Thymus (tissue), 11 donors: ENCODE data around the gene KCNE3. TPM values are rescaled to one million over a fixed set of nuclear protein-coding genes. Genes with fewer than 3 reads are reported as not detected.
A peak's percentile ranks its signal among the peaks of the same experiment; 100 is the strongest.
"Not testable (repeated sequence)": the region's sequence is repeated elsewhere in the genome, so short reads cannot be mapped to it uniquely, and the experiment has no call there.

Experiments used
- DNase-seq, 9 donors: peaks; one replicate each; pipeline ENCODE4 v3.0.0-alpha.2; 2013; ENCODE audit warnings: low spot score in 9 of 9, low read depth in 6 of 9, missing footprints in 1 of 9
- H3K27ac ChIP-seq, 2 donors: one replicate each; pipeline ENCODE4 v1.5.1; 2013; ENCODE audit warnings: control low read depth in 1 of 2, low read depth in 1 of 2, low read length in 1 of 2, mild to moderate bottlenecking in 1 of 2, moderate library complexity in 1 of 2
- H3K27me3 ChIP-seq, 2 donors: one replicate each; pipeline ENCODE4 v1.5.1; 2013; ENCODE audit warnings: low read length in 1 of 2; ENCODE audit not compliant: control insufficient read depth in 2 of 2, insufficient read depth in 1 of 2
- H3K36me3 ChIP-seq, 2 donors: one replicate each; pipeline ENCODE4 v1.5.1; 2013; ENCODE audit warnings: low read length in 1 of 2, mild to moderate bottlenecking in 1 of 2, moderate library complexity in 1 of 2; ENCODE audit not compliant: control insufficient read depth in 2 of 2, insufficient read depth in 2 of 2
- H3K4me1 ChIP-seq, 2 donors: one replicate each; pipeline ENCODE4 v1.5.1; 2013; ENCODE audit warnings: low read length in 2 of 2; ENCODE audit not compliant: control insufficient read depth in 2 of 2, insufficient read depth in 2 of 2
- H3K4me3 ChIP-seq, 2 donors: one replicate each; pipeline ENCODE4 v1.5.1; 2013; ENCODE audit warnings: low read length in 2 of 2, control low read depth in 1 of 2, mild to moderate bottlenecking in 1 of 2
- H3K9me3 ChIP-seq, 2 donors: one replicate each; pipeline ENCODE4 v1.5.1; 2013; ENCODE audit warnings: low read length in 1 of 2, mild to moderate bottlenecking in 1 of 2; ENCODE audit not compliant: control insufficient read depth in 2 of 2, insufficient read depth in 1 of 2
- WGBS: extraction: QIAGEN DNeasy Blood & Tissue Kit; methylation state at CpG from one replicate; pipeline ENCODE4 v1.1.7; 2013; 5-methylcytosine and 5-hydroxymethylcytosine counted together
- polyA plus RNA-seq: library from polyadenylated mRNA; stranded (reverse); fragments of 200-250 nt; gene quantifications from one replicate; pipeline ENCODE4 v1.2.3, GENCODE V29; 2013
- total RNA-seq: library from RNA; stranded (reverse); fragments of 120-200 nt; gene quantifications from one replicate; pipeline ENCODE4 v1.2.4, GENCODE V29; 2013
- donor health status: healthy.

Gene KCNE3
- total and polyA plus RNA-seq, 2 donors = 2.1 to 2.9 TPM

- Histone ChIP-seq H3K27me3 (no peaks in the 10 kb centered on the region), H3K4me3 (no peak overlapping the region), H3K36me3 (no peaks in the 10 kb centered on the region), H3K9me3 (no peaks in the 10 kb centered on the region), H3K27ac (no peak overlapping the region), H3K4me1 (no peaks in the 10 kb centered on the region)
- DNase-seq = no peak
- WGBS = 63% methylated on average over 7 of the region's 7 CpGs
Measured at GRCh38 chr11:74434528-74434927, 32.8 kb downstream of the KCNE3 start.

- DNase-seq = no peak
- H3K27me3 ChIP-seq = no peaks in the 10 kb centered on the region
- H3K36me3 ChIP-seq = no peaks in the 10 kb centered on the region
- H3K4me1 ChIP-seq = no peaks in the 10 kb centered on the region
- no peak overlapping the region for H3K4me3 ChIP-seq
- H3K9me3 ChIP-seq = peaks cover 0 to 11% of the 10 kb centered on the region in 2 donors
- 85% methylated on average over 3 of the region's 3 CpGs for WGBS
- H3K27ac ChIP-seq = no peak overlapping the region
Measured at GRCh38 chr11:74429205-74429604, 38.1 kb downstream of the KCNE3 start.

DNA sequence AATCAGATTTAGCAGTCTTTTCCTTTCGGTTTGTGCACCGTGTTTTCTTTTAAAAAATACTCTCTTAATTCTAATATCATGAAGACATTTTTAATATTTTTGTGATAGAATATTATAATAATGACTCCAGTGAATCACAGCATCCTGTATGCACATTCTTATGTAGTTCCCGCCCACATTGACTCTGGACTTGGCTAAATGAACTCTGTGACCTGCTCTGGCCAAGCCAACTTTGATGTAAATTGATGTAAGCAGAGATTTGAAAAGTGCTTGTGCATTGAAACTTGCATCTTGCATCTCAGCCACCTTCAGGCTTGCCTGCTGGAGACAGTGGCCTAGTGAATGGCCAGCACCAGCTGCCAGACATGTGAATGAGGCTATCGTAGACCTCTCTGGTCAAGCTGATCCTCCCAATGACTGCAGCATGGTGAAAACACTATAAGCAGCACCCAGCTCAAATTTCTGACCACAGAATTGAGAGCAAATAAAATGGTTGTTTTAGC, 39.9 kb downstream of the KCNE3 start:
- H3K36me3 ChIP-seq = no peaks in the 10 kb centered on the region
- 95% methylated on average over 4 of the region's 4 CpGs for WGBS
- H3K4me1 ChIP-seq = no peaks in the 10 kb centered on the region
- H3K9me3 ChIP-seq = peaks cover 0 to 11% of the 10 kb centered on the region in 2 donors
- H3K27ac ChIP-seq = no peak overlapping the region
- no peak overlapping the region for H3K4me3 ChIP-seq
- no peaks in the 10 kb centered on the region for H3K27me3 ChIP-seq
- no peak for DNase-seq

- Histone ChIP-seq H3K27me3 (no peaks in the 10 kb centered on the region), H3K27ac (no peak overlapping the region), H3K9me3 (peaks cover 0 to 11% of the 10 kb centered on the region in 2 donors), H3K36me3 (no peaks in the 10 kb centered on the region), H3K4me3 (no peak overlapping the region), H3K4me1 (no peaks in the 10 kb centered on the region)
- no peak for DNase-seq
Measured at GRCh38 chr11:74425100-74425499, 42.2 kb downstream of the KCNE3 start.

- DNase-seq = no peak
- peaks cover 22 to 30% of the 10 kb centered on the region in 2 donors for H3K4me1 ChIP-seq
Measured at GRCh38 chr11:74418509-74418895, 48.8 kb downstream of the KCNE3 start.

DNA sequence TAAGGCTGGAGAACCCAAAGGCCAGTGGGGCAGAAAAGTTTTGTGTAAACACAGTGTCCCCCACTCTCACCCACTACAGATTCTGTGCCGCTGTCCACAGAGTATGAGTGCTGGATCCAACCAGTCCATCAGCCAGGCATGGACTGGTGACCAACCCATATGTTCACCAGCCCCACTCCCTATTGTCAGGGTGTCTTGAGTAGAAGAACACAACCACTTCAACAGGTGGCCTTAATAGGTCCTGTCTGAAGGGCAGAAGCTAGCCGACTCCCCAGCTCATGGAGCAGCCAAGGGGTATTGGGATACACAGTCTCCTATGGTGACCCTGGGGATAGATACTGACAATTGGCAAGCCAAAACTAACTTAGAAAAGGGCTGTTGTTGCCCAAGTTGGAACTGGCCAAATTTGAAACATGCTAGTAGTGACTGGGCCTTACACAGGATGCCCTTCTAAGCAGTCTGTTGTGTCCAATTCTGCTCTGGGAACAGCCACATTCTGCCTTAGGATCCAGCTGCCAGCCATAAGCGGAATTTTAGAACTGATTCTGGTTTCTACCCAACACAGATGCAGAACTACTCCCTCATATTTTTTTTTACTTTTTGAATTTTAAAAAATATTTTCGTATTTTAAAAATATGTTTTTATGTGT, 49.4 kb downstream of the KCNE3 start:
- Histone ChIP-seq H3K27ac (peak overlapping the region; percentile 1 to 86), H3K4me1 (peaks cover 23 to 35% of the 10 kb centered on the region in 2 donors), H3K27me3 (no peaks in the 10 kb centered on the region), H3K9me3 (no peaks in the 10 kb centered on the region), H3K4me3 (no peak overlapping the region), H3K36me3 (no peaks in the 10 kb centered on the region)
- WGBS = 97% methylated on average over 4 of the region's 4 CpGs
- peak in 1 of 9 donors; percentile 8 for DNase-seq

More at GRCh38 chr11:74418509-74418895, 48.8 kb downstream of the KCNE3 start:
- Histone ChIP-seq H3K9me3 (no peaks in the 10 kb centered on the region), H3K4me3 (no peak overlapping the region), H3K36me3 (no peaks in the 10 kb centered on the region), H3K27me3 (no peaks in the 10 kb centered on the region), H3K27ac (peak overlapping the region in 1 of 2 donors; percentile 86)
- WGBS = 86% methylated on average over 1 of the region's 1 CpG

DNA sequence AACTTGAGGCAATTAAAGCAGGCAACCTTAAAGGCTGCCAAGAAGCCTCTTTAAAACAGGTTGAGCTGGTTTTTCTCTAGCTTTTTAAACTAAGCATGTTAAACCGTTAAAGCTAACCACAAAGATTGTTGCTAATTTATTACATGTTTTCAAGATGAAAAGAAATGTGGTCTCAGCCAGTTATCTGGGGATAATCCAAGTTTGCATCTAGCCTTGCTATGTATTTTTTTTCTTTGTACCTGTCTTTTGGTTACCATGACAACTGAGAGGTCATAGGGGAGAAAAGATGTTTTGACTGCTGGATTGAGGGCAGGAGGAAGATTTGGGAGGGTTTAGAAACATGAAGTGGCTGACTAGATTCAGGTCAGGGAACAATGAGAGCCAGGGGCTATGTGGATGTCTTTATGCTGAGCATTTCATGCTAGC, 50.0 kb downstream of the KCNE3 start:
- peak; percentile 19 to 88 (median 56) for DNase-seq
- 1% methylated on average over 1 of the region's 1 CpG for WGBS
- H3K9me3 ChIP-seq = no peaks in the 10 kb centered on the region
- peaks cover 26 to 38% of the 10 kb centered on the region in 2 donors for H3K4me1 ChIP-seq
- H3K27me3 ChIP-seq = no peaks in the 10 kb centered on the region
- H3K36me3 ChIP-seq = no peaks in the 10 kb centered on the region
- peak overlapping the region; percentile 1 to 86 for H3K27ac ChIP-seq
- no peak overlapping the region for H3K4me3 ChIP-seq

GRCh38 chr11:74416974-74417373, 50.4 kb downstream of the KCNE3 start:
- WGBS = 59% methylated on average over 1 of the region's 1 CpG
- not testable (repeated sequence) for H3K4me3 ChIP-seq, H3K36me3 ChIP-seq, H3K9me3 ChIP-seq, H3K27me3 ChIP-seq, DNase-seq
- Histone ChIP-seq H3K27ac (peak overlapping the region; percentile 60 to 86), H3K4me1 (peaks cover 26 to 38% of the 10 kb centered on the region in 2 donors)

DNA sequence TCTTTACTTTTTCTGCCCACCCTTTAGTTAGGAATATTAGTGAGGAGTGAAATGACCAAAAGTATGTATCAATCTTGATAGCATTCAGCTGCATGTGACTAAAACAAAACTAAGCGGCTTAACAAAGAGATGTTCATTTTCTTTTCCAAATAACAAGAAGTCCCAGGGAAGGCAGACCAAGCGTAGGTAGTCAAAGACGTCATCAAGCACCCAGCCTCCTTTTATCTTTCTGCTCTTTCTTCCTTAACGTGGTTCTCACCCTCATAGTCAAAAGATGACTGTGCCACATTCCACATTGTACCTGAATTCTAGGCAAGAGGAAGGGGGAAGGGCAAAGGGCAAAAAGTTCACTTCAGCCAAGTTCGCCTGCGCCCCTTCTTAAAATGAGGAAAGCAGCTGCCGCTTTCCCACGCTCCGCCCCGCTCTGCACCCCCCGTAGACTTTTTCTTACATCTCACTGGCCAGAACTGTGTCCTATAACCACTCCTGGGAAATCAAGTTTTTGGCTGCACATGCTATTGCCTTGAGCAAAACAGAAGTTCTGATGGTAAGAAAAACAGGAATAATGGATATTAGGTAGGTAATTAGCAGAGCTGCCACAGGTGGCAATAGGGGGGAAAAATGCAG, 54.5 kb downstream of the KCNE3 start:
- Histone ChIP-seq H3K4me3 (no peak overlapping the region), H3K36me3 (no peaks in the 10 kb centered on the region), H3K4me1 (peaks cover 23 to 31% of the 10 kb centered on the region in 2 donors), H3K27me3 (no peaks in the 10 kb centered on the region), H3K27ac (no peak overlapping the region), H3K9me3 (no peaks in the 10 kb centered on the region)
- WGBS = 78% methylated on average over 11 of the region's 11 CpGs
- DNase-seq = no peak
